Nephron progenitor cell (in vitro differentiated cells): Measurements from ENCODE around the gene MAP2K4.

Experiments
- DNase-seq: peaks from one replicate; pipeline ENCODE4 v3.0.0; 2021
- H3K27ac Mint-ChIP-seq: 2 replicates; pipeline ENCODE4 v1.8.0; 2021; ENCODE audit warnings: mild to moderate bottlenecking, moderate library complexity, mixed read lengths
- H3K27me3 Mint-ChIP-seq: 2 replicates; pipeline ENCODE4 v1.8.0; 2021; ENCODE audit warnings: mild to moderate bottlenecking, low read depth, mixed read lengths; ENCODE audit not compliant: poor library complexity
- H3K36me3 Mint-ChIP-seq: 2 replicates; pipeline ENCODE4 v1.8.0; 2021; ENCODE audit warnings: low read depth, mixed read lengths
- H3K4me1 Mint-ChIP-seq: 2 replicates; pipeline ENCODE4 v1.8.0; 2021; ENCODE audit warnings: mixed read lengths
- H3K4me3 Mint-ChIP-seq: 2 replicates; pipeline ENCODE4 v1.8.0; 2021; ENCODE audit warnings: mild to moderate bottlenecking, moderate library complexity, mixed read lengths
- H3K9me3 Mint-ChIP-seq: 2 replicates; pipeline ENCODE4 v1.8.0; 2021; ENCODE audit warnings: mild to moderate bottlenecking, moderate library complexity, mixed read lengths
- CTCF ChIP-seq: fragments of 200-600 bp; sonication (generic); IDR thresholded peaks from 2 replicates; pipeline ENCODE4 v1.5.0; 2021; ENCODE audit warnings: antibody characterized with exemption

MAP2K4 gene

DNA sequence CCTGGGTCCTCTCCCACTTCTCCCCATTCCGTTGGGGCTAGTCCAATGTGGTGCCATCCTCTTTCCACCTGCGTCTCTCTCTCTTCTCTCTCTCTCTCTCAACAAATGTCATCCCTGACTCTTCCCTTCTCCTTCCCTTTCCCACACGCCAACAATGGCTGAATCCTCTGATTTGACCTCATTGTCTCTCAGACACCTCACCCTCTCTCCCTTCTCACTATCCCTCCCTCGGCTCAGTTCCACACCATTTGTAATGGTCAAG lies 22.8 kb upstream of the MAP2K4 start:
- TF ChIP-seq CTCF, result no peak
- Mint-ChIP-seq H3K4me1 (peaks cover 22% of the 10 kb centered on the region), H3K36me3 (peaks cover 4% of the 10 kb centered on the region), H3K27ac (peak overlapping the region; percentile 97), H3K9me3 (no peaks in the 10 kb centered on the region), H3K4me3 (peak overlapping the region; percentile 90), H3K27me3 (peaks cover 4% of the 10 kb centered on the region)
- DNase-seq, result no peak

DNA sequence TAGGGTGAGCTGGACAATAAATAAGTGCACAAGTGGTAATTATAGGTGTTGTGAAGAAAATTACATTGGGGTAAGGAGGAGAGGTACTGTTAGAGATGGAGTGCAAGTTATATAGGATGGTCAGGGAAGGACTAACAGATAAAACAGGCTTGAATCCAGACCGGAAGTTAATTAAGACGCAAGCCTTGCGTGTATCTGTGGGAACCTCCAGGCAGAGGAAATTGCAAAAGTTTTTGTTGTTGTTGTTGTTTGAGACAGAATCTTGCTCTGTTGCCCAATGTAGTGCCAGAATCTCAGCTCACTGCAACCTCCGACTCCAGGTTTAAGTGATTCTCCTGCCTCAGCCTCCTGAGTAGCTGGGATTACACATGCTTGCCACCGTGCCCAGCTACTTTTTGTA lies 21.0 kb upstream of the MAP2K4 start:
- no peak for TF ChIP-seq CTCF
- Mint-ChIP-seq H3K4me3 (no peak overlapping the region), H3K36me3 (no peaks in the 10 kb centered on the region), H3K4me1 (peaks cover 21% of the 10 kb centered on the region), H3K9me3 (no peaks in the 10 kb centered on the region), H3K27me3 (peaks cover 4% of the 10 kb centered on the region), H3K27ac (no peak overlapping the region)
- no peak for DNase-seq

DNA sequence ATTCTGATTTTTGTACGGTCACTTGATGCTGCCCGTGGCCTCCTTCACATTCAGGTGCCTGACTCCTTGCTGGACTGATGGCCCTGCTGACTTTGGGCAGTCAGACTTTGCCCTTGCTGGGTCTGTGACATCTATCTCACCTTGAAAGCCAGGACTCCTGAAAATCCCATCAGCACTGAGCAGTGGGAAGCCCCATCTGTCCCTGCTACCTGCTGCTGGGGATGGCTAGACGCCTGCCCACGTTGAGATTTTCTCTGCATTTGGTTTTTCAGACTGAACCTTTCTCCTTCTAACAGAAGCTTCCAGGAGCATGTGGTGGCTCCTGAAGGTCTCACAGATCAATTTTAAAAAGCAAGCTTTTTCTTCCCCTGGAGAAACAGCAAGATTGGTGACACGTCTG lies 13.2 kb upstream of the MAP2K4 start:
- Mint-ChIP-seq H3K36me3 (no peaks in the 10 kb centered on the region), H3K4me3 (no peak overlapping the region), H3K4me1 (no peaks in the 10 kb centered on the region), H3K9me3 (no peaks in the 10 kb centered on the region), H3K27ac (no peak overlapping the region), H3K27me3 (no peaks in the 10 kb centered on the region)
- no peak for DNase-seq
- no peak for TF ChIP-seq CTCF

- no peak overlapping the region for H3K27ac Mint-ChIP-seq
- H3K9me3 Mint-ChIP-seq, result no peaks in the 10 kb centered on the region
- peak overlapping the region; percentile 86 for H3K4me3 Mint-ChIP-seq
- no peak for TF ChIP-seq CTCF
- H3K27me3 Mint-ChIP-seq, result peaks cover 18% of the 10 kb centered on the region
- DNase-seq, result no peak
- H3K4me1 Mint-ChIP-seq, result peaks cover 30% of the 10 kb centered on the region
- H3K36me3 Mint-ChIP-seq, result peaks cover 13% of the 10 kb centered on the region
Measured at GRCh38 chr17:12021623-12022140, 1.0 kb downstream of the MAP2K4 start.

DNA sequence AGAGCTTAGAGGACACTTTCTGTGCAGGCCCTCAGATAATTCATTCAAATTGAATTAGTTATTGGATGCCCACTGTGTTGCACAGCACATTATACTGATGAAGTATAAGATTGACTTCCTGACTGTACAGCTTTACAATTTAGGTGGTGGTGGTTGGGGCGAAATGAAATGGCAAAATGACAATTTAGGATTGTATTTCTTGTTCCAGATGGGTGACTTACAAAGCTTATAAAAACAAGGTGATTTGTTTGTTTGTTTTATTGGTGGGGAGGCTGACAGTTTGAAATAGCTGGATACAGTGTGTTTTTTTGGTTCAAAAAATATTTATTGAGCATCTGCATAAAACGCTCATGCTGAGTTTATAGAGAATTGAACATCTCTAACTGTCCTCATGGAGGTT lies 1.6 kb downstream of the MAP2K4 start:
- no peaks in the 10 kb centered on the region for H3K9me3 Mint-ChIP-seq
- H3K27me3 Mint-ChIP-seq, result peaks cover 18% of the 10 kb centered on the region
- no peak overlapping the region for H3K27ac Mint-ChIP-seq
- H3K4me1 Mint-ChIP-seq, result peaks cover 30% of the 10 kb centered on the region
- no peak for TF ChIP-seq CTCF
- peaks cover 19% of the 10 kb centered on the region for H3K36me3 Mint-ChIP-seq
- peak overlapping the region; percentile 86 for H3K4me3 Mint-ChIP-seq
- no peak for DNase-seq

DNA sequence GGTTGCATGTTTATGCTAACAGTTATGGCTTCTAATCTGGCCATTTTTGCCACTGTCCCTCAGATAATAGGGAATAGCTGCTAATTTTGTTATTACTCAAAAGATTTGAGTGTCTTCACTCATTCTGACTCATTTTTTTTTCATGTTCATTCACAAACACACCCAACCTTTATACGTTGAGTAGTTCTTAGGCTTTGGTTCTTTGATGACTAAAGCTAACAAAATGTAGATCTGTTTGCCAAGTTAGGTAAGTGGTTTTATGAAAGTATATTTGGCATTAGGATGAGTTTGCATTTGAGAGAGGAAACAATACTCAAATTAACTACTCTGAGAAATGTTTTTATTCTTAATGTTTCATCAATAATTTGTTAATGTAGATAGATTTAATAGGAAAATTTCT lies 3.6 kb downstream of the MAP2K4 start:
- TF ChIP-seq CTCF, result no peak
- no peak for DNase-seq
- Mint-ChIP-seq H3K27me3 (peaks cover 13% of the 10 kb centered on the region), H3K9me3 (no peaks in the 10 kb centered on the region), H3K36me3 (peaks cover 28% of the 10 kb centered on the region), H3K4me1 (peaks cover 30% of the 10 kb centered on the region), H3K27ac (no peak overlapping the region), H3K4me3 (no peak overlapping the region)
